GM21528 (cell line): ENCODE results near the gene BMF.

Source experiments
- ATAC-seq: cut with Tn5 transposase; IDR thresholded peaks from one replicate; pipeline ENCODE4 v1.9.1; 2021; ENCODE audit warnings: mild to moderate bottlenecking, moderate library complexity; ENCODE audit not compliant: unreplicated experiment, low FRiP score

The BMF gene

DNA sequence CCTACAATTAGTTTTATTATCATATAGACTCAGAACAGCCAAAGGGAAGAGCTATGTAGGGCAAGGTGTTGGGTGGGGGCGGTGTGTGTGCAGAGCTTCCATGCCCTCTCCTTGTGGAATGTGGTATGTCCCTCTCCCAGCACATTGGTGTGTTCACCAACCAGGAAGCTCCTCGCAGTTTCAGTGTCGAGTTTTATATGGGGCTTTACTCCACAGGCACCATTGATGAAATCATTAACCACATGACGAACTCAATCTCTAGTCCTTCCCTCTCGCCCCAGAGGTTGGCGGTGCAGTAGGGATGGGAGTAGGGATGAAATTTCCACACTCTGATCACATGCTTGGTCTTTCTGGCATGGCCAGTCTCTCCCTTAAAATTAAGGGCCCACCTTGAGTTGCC, 56.1 kb downstream of the BMF start:
- ATAC-seq: no peak

DNA sequence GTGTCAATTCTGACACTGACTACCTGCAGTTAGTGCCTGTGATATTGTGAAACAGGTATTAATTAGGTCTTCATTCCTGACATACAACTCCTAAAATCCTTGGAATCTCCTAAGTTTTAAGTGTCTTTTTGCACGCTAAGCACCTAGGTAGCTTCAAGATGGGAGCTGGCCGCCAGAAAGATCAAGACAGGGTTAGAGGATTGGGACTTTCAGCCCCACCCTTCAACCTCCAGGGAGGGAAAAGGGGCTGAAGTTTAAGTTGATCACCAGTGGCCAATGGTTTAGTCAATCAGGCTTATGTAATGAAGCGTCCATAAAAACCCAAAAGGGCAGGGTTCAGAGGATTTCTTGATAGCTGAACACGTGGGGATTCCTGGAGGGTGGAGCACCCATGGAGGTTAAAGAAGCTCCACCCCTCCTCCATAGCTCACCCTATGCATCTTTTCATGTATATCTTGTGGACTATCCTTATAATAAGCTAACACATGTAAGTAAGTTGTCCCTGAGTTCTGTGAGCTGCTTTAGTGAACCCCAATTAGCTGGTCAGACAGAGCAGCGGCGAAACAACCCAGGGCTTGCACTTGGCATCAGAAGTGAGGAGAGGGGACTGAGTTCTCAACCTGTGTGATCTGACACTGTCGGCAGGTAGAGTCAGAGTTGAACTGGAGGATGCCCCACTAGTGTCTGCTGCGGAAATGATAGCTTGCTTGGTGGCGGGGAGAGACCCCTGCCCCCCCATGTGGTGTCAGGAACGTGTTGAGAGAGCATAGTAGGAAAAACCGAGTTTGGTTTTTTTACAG, 56.9 kb downstream of the BMF start:
- ATAC-seq: no peak

DNA sequence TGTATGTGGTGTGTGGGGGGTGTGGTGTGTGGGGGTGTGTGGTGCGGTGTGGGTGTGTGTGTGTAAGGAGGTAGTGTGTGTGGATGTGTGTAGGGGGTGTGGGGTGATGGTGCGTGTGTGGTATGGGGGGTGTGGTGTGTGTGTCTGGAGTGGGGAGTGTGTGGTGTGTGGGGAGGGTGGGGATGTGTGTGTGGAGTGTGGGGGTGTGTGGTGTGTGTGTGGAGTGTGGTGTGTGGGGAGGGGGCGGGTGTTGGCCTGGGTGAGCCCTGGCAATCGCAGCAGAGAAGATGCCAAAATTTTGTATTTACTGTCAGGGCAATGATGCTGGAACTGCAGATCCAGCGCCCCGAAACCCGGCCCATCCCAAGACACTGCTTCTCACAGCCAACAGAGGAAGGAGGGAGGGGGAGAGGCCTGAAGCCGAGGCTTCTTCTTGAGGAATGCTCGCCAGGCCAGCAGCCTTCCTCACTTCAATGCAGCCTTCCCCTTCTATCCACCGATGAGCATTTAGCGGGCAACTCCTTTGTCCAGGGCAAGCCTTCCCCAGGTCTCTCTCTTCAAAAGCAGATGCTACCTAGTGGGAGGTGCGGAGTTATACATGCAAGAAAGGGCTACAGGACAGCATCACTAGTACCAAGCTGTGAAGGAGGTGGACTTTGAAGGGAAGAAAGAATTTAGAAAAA, 57.8 kb downstream of the BMF start:
- no peak for ATAC-seq

DNA sequence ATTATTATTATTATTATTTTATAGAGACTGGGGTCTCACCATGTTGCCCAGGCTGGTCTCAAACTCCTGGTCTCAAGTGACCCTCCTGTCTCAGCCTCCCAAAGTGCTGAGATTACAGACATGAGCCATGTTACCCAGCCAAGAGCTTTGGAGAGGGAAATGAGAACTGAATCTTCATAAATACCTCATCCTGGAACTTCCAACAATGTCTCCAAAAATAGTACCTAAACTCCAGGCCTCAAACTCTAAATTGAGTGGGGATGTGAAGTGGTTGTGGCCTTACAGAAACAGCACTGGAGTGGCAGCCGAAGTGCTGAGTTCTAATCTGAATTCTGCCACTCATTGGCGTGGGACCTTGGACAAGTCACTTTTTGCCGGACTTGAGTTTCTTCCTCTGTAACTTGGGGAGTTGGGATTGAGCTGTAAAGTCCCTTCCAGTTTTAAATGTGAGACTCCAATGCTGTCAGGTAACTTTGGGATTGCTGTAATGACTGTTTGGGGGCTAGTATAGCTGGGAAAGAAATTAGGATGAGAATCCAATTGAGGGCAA, 59.7 kb downstream of the BMF start:
- ATAC-seq: no peak

DNA sequence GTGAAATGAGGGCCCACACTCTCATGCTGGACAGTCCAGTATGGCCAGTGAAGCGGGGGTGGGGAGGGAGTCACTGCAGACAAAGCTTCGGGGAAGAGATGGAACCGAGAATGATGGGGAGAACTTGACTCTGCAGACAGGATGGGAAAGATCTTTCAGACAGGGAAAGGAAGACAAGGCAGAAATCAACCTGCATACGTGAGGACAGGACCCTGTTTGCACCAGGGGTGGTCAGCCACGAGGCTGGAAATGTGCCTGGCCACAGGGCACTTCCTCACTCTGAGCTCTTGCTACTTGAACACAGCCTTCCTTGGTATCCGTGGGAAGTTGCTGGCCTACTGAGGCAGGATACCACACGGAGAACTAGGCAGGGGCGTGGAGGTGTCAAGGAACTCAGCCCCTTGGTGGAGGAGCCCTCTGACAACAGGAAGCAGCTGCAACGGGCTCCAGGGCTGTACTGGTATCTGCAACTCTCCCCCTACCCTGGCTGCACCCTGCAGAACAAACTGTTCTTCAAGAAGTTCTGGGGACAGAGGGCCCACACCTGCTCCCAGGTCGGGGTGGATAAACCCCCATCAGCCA, 60.4 kb downstream of the BMF start:
- ATAC-seq: no peak

DNA sequence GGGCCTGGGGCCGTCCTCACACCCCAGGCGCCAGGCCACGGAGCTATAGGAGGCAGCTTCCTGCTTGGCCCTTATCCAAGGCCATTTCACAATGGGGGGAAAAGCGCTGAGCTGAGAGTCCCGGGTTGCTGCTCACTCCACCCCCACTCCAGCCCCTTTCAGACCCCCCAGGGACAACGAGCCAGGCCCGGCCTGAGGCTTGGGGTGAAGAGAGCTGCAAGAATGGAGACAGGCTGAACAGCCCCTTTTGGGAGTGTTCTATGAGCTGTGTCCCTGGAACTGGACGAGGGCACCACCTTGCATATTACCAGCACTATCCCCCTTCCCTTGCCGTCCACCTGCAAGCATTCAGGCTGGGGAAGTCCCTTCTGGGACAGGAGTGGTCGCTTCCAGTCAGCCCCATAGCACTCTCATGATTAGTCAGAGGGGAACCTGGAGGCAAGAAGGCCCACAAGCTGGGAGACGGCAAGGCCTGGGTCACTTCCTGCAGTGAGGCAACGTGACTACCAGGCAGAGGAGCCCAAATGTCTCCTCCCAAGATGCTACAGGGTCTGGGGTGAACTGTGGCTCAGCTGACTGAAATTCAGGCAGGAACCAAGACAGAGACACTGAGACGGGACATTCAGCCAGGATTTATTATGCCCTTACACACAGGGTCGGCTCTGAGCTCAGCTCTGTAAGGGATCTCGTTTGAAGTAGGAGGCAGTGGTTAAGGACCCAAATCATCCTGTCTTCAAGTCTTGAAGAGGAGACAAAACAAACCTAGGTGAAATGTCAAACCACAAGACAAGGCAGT, 61.1 kb downstream of the BMF start:
- ATAC-seq: peak; percentile 50

DNA sequence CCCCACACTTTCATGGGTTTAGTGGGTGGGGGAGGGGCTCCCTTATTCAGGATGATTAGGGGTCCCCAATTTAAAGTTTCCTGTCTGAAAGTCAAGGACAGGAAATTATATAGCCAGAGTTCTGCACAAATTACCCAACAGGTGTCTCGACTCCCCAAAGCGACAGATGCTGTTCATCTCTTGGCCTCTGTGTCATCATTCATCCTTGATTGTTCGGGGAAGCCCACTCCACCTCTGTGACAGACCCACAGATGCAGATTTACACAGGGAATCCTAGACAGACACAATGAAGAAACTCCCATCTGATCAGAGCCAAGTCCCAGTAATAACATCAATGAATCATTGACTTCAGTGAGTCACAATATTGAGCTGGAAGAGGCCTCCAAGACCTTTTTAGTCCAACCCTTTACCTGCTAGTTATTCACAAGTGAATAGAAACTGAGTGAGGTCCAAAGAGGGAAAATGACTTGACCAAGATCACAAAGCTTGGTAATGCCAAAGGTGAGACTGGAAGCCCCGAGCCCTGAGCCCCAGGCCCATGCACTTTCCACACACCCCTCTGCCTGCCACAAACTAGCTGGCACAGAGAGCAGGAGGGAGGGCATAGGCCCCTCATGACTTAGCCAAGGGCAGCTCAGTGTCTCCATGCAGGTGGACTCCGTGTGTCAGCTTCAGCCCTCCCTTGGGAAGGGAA, 61.8 kb downstream of the BMF start:
- no peak for ATAC-seq

DNA sequence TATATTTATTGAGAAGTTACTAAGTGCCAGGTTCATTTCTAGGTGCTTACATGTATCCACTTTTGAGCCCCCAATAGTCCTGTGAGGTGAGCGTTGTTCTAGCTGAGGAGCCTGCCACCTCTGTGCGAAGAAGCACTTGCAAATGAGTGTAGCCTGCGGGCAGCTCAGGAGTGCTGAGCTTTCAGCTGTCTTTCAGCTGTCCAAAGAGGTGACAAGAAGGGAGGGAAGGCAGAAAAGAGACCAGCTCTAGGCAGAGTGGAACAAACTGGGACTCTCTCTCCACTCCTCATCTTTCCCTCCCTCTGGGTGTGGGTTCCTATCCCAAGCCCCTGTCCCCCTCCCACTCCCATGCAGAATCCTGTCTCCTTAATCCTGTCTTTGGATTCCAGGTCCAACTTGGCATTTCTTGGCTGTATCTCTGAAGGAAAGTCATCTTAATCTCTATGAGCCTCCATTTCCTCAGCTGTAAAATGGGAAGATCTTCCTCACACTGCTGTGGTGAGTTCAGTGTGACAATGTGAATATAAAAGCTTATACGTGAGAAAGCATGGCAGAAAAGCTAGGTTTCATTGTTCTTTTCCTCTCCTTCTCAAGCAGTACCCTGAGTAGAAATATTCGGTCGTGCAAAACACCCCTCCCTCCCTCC, 63.0 kb downstream of the BMF start:
- ATAC-seq: no peak

DNA sequence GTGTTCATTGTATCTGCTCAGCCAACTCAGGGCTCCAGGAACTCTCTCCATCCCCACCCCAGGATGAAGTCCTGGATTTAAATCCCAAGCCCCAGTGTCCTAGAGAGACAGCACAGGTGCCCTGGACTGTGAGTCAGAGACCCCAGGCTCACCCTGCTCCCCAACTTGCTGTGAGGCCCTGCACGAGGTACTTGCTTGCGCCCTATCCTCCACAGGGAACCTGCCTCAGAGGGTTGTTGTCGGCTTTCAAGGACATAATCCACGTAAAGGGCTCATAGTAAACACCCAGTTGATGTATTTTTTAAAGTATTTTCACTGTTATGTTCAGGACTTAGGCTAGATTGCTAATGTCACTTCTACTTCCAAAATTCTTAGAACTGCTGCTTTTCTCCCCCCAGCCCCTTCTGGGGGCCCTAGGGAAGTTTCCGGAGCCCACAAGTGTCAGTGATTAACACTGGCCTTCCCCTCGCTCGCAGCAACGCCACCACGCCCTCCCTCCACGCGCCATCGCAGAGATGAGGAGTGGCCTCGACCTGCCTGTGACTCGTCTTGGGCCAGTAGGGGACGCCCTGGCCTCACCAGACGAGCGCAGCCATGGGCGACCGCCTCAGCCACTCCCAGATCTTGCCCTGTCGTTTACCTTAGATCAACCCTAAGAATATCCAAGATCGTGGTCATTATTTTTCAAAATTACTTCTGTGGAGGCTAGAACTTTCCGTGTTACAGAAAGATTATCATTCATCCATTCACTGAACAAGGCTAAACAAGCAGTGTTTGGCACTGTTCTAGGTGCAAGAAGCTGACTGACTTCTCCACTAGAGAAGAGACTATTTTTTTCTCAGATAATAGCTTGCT, 63.7 kb downstream of the BMF start:
- peak; percentile 68 for ATAC-seq

DNA sequence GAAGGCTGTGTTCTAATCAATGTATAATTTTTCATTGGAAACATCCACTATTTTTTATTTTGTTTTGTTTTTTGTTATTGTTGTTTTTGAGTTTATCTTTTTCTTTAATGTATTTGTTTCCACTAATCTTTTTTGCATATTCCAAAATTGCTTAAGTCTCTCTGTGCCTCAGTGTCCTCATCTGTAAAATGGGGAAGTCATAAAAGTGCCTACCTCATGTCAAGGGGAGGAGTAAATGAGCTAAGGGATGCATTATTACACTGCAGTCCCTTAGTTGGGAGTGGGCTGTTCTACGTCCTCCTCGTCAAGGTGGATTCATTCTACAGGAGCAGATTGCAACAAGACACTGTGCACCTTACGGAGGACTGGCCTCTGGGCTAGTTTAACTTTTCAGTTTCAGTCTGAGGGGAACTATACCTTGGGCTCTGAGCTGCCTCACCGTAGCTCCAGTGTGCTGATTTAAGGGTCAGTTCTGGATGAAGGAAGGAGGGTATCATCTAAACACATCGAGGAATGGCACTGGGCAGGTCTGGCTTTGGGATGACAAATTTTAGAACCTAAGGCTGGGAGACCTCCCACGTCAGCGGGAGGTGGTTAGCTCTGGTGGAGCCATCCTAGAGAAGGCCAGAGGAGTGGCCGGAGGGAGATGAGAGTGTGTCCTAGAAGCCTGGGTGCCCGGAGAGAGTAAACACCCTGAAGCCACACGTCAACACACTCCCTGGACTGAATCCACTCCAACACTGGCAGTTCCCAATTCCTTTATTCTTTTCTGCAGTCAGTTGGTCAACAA, 64.6 kb downstream of the BMF start:
- ATAC-seq: no peak

DNA sequence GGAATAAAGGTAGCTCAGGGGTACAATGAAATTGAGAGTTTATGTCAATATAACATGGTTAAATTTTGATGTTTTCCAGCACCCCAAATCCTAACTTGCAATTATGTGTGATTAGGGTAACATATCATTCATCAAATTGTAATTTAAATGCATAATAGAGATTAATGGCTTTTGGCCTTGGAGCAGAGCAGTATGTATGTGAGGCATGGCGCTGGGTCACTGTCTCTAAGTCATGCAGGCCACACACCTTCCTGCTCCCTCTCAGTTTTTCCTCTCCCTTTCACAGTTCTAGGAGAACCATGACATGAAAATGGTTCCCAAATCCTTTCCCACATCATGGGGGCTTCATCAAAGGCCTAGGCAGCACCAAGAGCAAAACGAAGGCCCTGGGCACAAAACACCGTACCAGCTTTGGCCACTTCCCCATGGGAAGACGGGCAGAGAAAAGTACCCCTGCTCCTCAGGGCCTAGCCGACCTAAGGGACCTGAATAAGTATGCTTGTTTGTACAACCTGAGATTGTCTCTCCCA, 65.8 kb downstream of the BMF start:
- ATAC-seq: no peak

DNA sequence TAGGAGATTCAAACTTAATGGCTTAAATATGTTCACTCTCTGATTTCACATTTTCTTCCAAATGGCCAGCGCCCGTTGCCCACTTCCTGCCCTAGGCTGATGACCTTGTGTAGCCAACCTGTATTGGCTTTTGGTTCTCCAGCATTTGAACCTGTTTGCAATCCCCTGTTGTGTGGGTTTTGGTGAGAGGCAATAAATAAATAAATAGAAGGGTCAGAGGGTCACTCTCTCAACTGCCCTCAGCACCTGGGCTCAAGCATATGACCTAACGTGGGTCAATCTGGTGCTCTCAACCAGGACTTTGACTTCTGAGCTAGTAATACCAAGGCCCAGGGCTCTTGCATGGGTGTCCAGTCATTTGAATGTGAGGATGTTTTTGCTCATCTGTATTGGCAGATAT, 67.9 kb downstream of the BMF start:
- no peak for ATAC-seq

DNA sequence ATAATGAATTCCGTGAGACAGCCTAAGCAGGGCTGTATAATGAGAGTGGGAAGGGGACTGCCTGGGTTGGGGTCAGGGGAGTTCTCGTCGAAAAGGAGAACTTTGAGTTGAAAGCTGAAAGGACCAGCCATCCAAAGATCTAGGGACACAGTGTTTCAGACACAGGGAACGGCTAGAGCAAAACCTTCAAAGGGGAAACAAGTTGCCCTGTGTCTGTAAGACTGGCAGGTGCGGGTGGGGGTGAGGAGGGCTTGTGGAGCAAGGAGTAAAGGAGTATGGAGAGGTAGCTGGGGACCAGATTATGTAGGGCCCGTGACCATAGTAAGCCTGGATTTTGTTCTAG, 68.4 kb downstream of the BMF start:
- no peak for ATAC-seq

DNA sequence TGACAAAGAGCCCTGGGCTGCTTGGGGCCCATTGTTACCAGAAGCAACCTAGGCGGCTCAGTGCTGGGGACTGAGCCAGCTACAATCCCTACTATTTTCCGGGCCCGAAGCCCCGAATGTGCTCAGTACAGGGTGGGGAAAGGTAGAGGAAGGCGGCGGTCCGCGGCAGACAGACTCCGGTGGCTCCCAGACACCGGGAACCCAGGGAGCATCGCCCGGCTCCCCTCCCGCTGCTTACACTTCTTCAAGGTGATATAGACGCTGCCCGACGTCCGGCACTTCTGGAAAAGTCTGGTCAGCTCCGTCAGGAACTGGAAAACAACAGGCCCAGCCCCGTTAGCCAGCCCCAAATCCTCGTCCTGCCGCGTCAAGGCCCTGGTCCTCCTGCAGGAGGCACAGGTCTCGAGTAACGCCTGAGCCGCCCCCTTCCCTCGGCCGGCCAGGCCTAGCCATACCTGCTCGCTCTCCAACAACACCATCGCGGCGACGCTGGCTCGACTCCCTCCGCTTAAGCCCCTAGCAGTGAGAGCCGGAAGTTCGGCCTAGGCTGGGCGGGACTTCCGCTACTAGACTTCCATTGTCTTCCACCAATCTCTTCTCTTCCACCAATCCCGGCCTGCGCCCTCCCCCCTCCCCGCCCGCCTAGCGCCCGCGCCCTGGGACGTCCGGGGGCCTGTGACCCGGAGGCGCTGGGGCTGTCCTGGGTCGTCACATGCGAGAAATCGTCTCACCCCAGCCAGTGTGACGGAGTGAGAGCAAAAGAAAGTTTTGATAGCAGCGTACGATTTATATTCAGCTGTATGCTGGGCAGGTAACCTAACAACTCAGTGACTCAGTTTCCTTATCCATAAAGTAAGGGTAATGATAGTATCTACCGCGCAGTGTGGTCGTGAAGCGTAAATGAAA, 69.8 kb downstream of the BMF start, which contains the start of gene SRP14:
SRP14 (minus strand) TSS at position 544 of the 906 bp plus-strand sequence; CDS start at position 479, 65 bp downstream.
- peak; percentile 93 for ATAC-seq

DNA sequence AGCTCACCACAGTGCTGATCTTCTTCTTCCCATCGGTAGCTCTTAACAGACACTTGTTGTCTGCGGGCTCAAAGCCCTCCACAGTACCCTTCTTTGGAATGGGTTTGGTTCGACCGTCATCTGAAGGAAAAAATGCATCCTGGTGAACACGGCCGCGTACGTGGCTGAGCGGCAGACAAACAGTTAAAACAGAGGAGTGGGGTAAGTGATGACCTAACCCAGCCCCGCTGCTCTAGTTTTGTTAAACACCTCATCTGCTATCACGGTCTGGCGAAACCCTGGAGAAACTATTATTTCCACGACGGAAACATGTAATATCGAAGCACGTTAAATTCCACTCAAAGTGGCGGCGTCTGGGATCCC, 70.4 kb downstream of the BMF start:
- no peak for ATAC-seq
